ENCODE measurements around the gene AKAP6. TPM values are rescaled to one million over a fixed set of nuclear protein-coding genes. Genes with fewer than 3 reads are reported as not detected.
A peak's percentile ranks its signal among the peaks of the same experiment; 100 is the strongest.
"Not testable (repeated sequence)": the region's sequence is repeated elsewhere in the genome, so short reads cannot be mapped to it uniquely, and the experiment has no call there.

Gene AKAP6
- total RNA-seq, 2 experiments from 2014 or later = 1.1 to 1.4 TPM

GRCh38 chr14:32434880-32435279 is 105.8 kb downstream of the AKAP6 start:
- H3K27me3 Mint-ChIP-seq = no peaks in the 10 kb centered on the region
- H3K27ac Mint-ChIP-seq = peak overlapping the region; percentile 1
- ChIA-PET CTCF (interaction anchor here (0.6 kb wide), 1 partner anchor 91 kb away, joined by 4 read pairs; no protein-coding TSS in a partner anchor), POLR2A (no interaction called here)
- peaks cover 24% of the 10 kb centered on the region for H3K4me1 Mint-ChIP-seq
- no peak for DNase-seq
- no peaks in the 10 kb centered on the region for H3K36me3 Mint-ChIP-seq (ENCODE audit: low read depth)
- no peak overlapping the region for H3K4me3 Mint-ChIP-seq
- H3K9me3 Mint-ChIP-seq = no peaks in the 10 kb centered on the region

DNA sequence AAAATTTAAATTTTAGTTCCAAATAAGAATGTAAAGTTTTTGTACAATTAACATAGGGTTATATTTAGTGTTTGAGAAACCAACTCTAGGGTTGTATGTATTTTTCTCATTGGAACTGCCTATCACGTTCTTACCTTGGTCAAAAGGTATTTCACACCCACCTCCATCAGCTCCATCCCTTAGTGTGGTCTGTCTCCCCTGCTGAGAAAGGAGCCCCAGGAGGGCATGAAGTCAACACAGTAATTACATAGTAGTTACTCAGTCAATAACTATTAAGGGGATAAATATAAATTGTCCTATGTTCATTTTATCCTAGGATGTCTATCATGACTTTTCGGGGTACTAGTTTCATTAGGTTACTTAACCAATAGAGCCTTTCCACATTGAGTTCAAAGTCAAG is 106.3 kb downstream of the AKAP6 start:
- H3K36me3 Mint-ChIP-seq (ENCODE audit: low read depth) = no peaks in the 10 kb centered on the region
- no peak for DNase-seq
- ChIA-PET POLR2A (no interaction called here), CTCF (interaction anchor here (0.6 kb wide), 1 partner anchor 92 kb away, joined by 4 read pairs; no protein-coding TSS in a partner anchor)
- H3K4me1 Mint-ChIP-seq = peaks cover 24% of the 10 kb centered on the region
- H3K4me3 Mint-ChIP-seq = no peak overlapping the region
- no peaks in the 10 kb centered on the region for H3K9me3 Mint-ChIP-seq
- H3K27ac Mint-ChIP-seq = no peak overlapping the region
- H3K27me3 Mint-ChIP-seq = no peaks in the 10 kb centered on the region

DNA sequence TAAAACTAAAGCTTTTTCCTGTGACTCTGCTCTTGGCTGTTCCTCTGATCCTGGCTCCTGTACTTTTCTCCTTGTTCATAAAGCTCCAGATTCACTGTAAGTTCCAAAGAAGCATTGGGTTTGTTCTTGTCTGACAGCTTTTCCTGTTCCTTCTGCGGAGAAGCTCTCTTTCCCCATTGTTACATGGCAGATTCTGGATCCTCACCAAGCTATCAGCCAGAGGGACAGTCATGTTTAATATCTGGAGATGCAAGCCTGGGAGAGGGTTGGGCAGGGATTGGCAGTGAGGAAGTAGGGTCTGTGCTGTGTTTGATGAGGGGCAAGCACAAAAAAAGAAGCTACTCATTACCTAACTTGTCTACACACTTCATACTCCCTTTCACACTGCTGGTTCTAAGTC is 107.9 kb downstream of the AKAP6 start:
- Mint-ChIP-seq H3K4me1 (peaks cover 18% of the 10 kb centered on the region), H3K27ac (no peak overlapping the region), H3K9me3 (no peaks in the 10 kb centered on the region), H3K36me3 (ENCODE audit: low read depth) (no peaks in the 10 kb centered on the region), H3K27me3 (no peaks in the 10 kb centered on the region), H3K4me3 (no peak overlapping the region)
- POLR2A ChIA-PET = no interaction called here
- CTCF ChIA-PET = no interaction called here
- DNase-seq = no peak

- Mint-ChIP-seq H3K4me3 (no peak overlapping the region), H3K9me3 (no peaks in the 10 kb centered on the region)
Observed at GRCh38 chr14:32438517-32438916, 109.4 kb downstream of the AKAP6 start.

DNA sequence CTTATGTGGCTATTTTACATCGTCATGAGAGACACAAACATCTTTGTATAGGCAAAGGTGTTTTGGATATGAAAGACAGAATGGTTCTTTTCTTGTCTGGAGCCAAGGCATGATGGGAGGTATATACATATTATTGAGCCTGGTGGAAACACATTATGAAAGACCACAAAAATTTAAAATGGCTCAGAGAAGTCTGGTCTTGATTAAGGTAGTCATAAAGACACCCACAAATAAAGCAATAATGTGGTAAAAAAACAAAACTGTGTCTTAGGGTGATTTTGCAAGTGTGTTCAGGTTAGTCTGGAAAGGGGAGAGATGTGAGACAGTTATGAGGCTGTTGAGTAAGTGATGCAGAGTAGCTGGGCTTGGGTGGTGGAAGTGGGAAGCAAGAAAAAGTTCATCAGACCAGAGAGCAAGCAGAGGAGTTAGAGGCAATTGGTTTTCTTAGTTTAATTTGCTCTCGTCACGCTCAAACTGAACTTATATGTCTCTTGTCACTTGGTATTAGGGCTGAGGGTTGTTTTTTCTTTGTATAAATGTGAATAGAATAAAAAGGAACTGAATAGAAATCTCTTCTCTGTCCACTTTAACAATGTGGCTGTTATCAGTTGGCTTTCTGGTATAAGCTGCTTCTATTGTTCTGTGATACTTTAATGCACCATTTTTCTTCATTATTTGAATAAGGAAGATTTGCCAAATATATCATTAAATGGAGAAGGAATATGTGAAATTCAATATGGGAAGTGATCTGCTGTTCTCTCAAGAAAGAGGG is 115.0 kb downstream of the AKAP6 start:
- Mint-ChIP-seq H3K27ac (no peak overlapping the region), H3K36me3 (ENCODE audit: low read depth) (no peaks in the 10 kb centered on the region), H3K4me1 (peaks cover 4% of the 10 kb centered on the region), H3K4me3 (no peak overlapping the region), H3K9me3 (no peaks in the 10 kb centered on the region), H3K27me3 (no peaks in the 10 kb centered on the region)
- no peak for DNase-seq
- CTCF ChIA-PET = no interaction called here
- POLR2A ChIA-PET = no interaction called here

More at GRCh38 chr14:32438517-32438916, 109.4 kb downstream of the AKAP6 start:
- H3K27me3 Mint-ChIP-seq = no peaks in the 10 kb centered on the region
- POLR2A ChIA-PET = no interaction called here
- H3K27ac Mint-ChIP-seq = no peak overlapping the region
- CTCF ChIA-PET = no interaction called here
- peaks cover 18% of the 10 kb centered on the region for H3K4me1 Mint-ChIP-seq
- no peak for DNase-seq
- no peaks in the 10 kb centered on the region for H3K36me3 Mint-ChIP-seq (ENCODE audit: low read depth)

DNA sequence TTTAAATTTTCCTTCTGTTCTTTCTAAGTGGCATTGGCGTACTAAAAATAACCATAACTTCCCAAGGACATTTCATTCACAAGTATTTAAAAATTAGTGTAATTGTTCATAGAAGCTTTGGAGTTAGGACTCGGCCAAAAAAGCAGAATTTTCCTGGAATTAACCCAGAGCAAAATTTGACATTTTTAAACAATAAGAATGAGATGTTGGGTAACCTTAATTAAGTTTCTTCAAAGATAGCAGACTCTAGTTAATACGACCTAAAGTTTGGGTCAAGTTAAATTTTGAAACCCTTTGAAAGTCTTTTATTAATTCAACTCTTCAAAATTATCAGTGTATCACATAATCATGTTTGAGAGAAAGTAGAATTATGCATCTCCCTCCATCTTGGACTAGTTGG is 118.3 kb downstream of the AKAP6 start:
- Mint-ChIP-seq H3K27ac (no peak overlapping the region), H3K36me3 (ENCODE audit: low read depth) (no peaks in the 10 kb centered on the region), H3K9me3 (no peaks in the 10 kb centered on the region), H3K4me3 (no peak overlapping the region), H3K4me1 (no peaks in the 10 kb centered on the region), H3K27me3 (no peaks in the 10 kb centered on the region)
- ChIA-PET CTCF (no interaction called here), POLR2A (no interaction called here)
- DNase-seq = no peak

GRCh38 chr14:32449648-32450047 is 120.5 kb downstream of the AKAP6 start:
- ChIA-PET CTCF (no interaction called here), POLR2A (no interaction called here)
- H3K27ac Mint-ChIP-seq = no peak overlapping the region
- no peak overlapping the region for H3K4me3 Mint-ChIP-seq
- H3K27me3 Mint-ChIP-seq = no peaks in the 10 kb centered on the region
- H3K36me3 Mint-ChIP-seq (ENCODE audit: low read depth) = no peaks in the 10 kb centered on the region
- no peaks in the 10 kb centered on the region for H3K9me3 Mint-ChIP-seq
- DNase-seq = no peak
- H3K4me1 Mint-ChIP-seq = no peaks in the 10 kb centered on the region

DNA sequence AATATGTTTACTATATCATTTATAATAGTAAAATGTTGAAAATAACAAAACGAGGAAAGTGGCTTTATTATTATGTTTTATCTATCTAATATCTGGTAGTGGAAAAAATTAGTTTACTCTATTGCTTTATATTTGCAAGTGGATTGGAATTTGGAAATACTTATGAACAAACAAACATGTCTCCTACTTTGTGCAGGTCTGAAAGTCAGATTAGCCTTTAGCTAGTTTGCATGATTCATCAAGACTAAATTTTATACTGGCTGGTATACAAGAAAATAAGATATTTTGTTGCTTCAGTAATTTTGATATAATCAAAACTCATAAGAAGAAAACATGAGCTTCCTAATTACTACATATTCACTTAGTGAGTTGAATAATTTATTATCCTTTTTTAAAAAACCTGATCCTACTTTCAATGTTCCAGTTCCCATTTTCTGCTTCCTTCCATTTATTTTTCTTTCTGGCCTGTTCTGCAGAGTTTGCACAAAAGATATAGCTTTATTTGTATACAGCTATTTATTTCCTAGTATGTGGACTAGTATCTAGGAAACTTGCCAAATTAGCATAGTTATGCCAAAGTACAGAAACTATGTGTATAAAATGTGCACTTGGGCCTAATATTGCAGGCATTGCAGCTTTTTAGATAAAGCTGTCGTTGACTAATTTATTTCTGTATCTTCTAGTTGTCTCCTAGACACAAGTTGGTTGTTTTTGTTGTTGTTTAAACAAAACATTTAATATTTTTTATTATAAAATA is 122.0 kb downstream of the AKAP6 start:
- H3K27me3 Mint-ChIP-seq = no peaks in the 10 kb centered on the region
- no peaks in the 10 kb centered on the region for H3K36me3 Mint-ChIP-seq (ENCODE audit: low read depth)
- H3K4me3 Mint-ChIP-seq = no peak overlapping the region
- H3K27ac Mint-ChIP-seq = no peak overlapping the region
- no peaks in the 10 kb centered on the region for H3K9me3 Mint-ChIP-seq
- CTCF ChIA-PET = no interaction called here
- DNase-seq = no peak
- POLR2A ChIA-PET = no interaction called here
- H3K4me1 Mint-ChIP-seq = no peaks in the 10 kb centered on the region

DNA sequence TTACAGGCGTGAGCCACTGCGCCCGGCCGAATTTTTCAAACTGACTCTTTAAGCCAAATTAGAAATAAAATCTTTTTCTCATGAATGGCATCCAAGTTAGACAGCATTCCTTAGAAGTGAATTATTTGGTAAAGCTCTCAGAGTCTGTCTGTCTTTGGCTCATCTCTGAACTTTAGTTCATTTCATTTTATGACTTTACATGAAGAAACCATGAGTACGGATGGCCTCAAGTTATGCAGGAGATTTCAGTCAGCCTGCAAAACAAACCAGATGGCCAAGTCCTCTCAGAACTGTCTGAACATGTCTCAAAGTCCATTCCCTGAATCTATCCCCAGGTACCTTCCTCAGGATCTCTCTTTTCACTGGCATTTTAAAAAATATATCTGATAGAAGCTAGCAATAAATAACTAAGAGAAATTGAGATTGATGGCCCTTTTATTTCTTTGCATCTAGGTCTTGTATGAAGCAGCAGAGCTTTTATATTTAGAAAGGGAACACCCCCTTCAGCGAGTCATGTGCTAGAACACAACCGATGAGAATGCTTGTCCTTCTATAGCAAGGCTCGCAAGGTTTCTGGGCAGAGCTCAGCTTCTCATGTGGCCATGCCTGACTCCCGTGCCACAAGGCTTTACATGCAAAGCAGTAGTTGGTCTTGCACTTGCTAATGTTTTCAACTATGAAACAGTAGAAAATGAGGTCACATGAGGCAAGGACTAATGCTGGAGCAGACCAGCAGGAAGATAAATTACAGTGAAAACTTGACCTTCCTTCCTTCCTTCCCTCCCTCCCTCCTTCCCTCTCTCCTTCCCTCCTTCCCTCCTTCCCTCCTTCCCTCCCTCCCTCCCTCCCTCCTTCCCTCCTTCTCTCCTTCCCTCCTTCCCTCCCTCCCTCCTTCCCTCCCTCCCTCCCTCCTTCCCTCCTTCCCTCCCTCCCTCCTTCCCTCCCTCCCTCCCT is 125.0 kb downstream of the AKAP6 start:
- peaks cover 1% of the 10 kb centered on the region for H3K27me3 Mint-ChIP-seq
- H3K36me3 Mint-ChIP-seq (ENCODE audit: low read depth) = no peaks in the 10 kb centered on the region
- H3K27ac Mint-ChIP-seq = no peak overlapping the region
- no peaks in the 10 kb centered on the region for H3K4me1 Mint-ChIP-seq
- H3K9me3 Mint-ChIP-seq = no peaks in the 10 kb centered on the region
- H3K4me3 Mint-ChIP-seq = no peak overlapping the region
- CTCF ChIA-PET = no interaction called here
- POLR2A ChIA-PET = no interaction called here
- no peak for DNase-seq

DNA sequence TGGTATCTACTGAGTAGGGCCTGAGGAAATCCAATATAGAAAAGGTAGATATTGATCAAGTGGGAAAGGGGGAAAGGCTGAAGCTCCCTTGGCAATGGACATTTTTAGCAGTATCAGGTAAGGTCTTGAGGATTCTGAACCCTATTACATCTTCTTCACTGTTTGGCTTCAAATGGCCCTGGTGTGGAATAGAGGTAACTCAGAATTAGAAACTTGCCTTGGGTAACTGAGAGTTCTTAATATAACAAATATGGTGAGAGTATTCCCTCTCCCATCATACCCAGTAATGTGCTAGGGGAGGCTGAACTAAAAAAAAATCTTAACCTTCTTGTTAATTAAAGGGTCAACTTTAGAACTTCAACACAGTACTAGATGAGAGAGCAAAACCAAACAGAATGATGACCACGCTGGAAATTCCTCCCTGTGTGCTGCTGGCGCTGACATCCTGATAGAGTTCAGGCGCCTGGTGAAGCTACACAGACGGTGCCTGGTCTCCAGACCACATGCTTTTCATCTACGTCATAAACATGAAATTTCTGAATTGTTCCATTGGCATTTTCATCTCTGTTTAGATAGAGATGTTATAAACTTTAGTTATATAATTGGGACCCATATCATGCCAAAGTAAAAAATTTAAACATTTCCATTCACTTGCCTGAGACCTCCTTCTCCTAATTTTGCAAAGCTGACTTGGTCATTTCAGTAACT is 128.3 kb downstream of the AKAP6 start:
- DNase-seq = no peak
- ChIA-PET POLR2A (no interaction called here), CTCF (no interaction called here)
- H3K9me3 Mint-ChIP-seq = no peaks in the 10 kb centered on the region
- H3K36me3 Mint-ChIP-seq (ENCODE audit: low read depth) = no peaks in the 10 kb centered on the region
- H3K27ac Mint-ChIP-seq = no peak overlapping the region
- H3K4me3 Mint-ChIP-seq = no peak overlapping the region
- peaks cover 1% of the 10 kb centered on the region for H3K27me3 Mint-ChIP-seq
- no peaks in the 10 kb centered on the region for H3K4me1 Mint-ChIP-seq

GRCh38 chr14:32458720-32459119 is 129.6 kb downstream of the AKAP6 start:
- Mint-ChIP-seq H3K4me1 (no peaks in the 10 kb centered on the region), H3K27ac (no peak overlapping the region), H3K36me3 (ENCODE audit: low read depth) (no peaks in the 10 kb centered on the region), H3K4me3 (no peak overlapping the region), H3K27me3 (peaks cover 1% of the 10 kb centered on the region), H3K9me3 (no peaks in the 10 kb centered on the region)
- no peak for DNase-seq
- CTCF ChIA-PET = no interaction called here
- POLR2A ChIA-PET = no interaction called here

- no peaks in the 10 kb centered on the region for H3K9me3 Mint-ChIP-seq
- ChIA-PET POLR2A (no interaction called here), CTCF (no interaction called here)
- no peaks in the 10 kb centered on the region for H3K36me3 Mint-ChIP-seq (ENCODE audit: low read depth)
- H3K4me3 Mint-ChIP-seq = no peak overlapping the region
- peaks cover 4% of the 10 kb centered on the region for H3K27me3 Mint-ChIP-seq
- H3K27ac Mint-ChIP-seq = no peak overlapping the region
- DNase-seq = no peak
- no peaks in the 10 kb centered on the region for H3K4me1 Mint-ChIP-seq
Observed at GRCh38 chr14:32460267-32460666, 131.2 kb downstream of the AKAP6 start.

- H3K27me3 Mint-ChIP-seq; H3K4me3 Mint-ChIP-seq; H3K36me3 Mint-ChIP-seq (ENCODE audit: low read depth); H3K9me3 Mint-ChIP-seq; CTCF ChIA-PET; H3K4me1 Mint-ChIP-seq; H3K27ac Mint-ChIP-seq; POLR2A ChIA-PET; DNase-seq: not testable (repeated sequence)
Observed at GRCh38 chr14:32462553-32462952, 133.5 kb downstream of the AKAP6 start.
